ENCODE results near the gene LMX1A. TPM values are rescaled to one million over a fixed set of nuclear protein-coding genes. Genes with fewer than 3 reads are reported as not detected.

The LMX1A gene
- total and polyA plus RNA-seq, 9 of the 15 experiments (the other 6 are each of a cell fraction or from before 2014, with no cell fraction given), result not detected

DNA sequence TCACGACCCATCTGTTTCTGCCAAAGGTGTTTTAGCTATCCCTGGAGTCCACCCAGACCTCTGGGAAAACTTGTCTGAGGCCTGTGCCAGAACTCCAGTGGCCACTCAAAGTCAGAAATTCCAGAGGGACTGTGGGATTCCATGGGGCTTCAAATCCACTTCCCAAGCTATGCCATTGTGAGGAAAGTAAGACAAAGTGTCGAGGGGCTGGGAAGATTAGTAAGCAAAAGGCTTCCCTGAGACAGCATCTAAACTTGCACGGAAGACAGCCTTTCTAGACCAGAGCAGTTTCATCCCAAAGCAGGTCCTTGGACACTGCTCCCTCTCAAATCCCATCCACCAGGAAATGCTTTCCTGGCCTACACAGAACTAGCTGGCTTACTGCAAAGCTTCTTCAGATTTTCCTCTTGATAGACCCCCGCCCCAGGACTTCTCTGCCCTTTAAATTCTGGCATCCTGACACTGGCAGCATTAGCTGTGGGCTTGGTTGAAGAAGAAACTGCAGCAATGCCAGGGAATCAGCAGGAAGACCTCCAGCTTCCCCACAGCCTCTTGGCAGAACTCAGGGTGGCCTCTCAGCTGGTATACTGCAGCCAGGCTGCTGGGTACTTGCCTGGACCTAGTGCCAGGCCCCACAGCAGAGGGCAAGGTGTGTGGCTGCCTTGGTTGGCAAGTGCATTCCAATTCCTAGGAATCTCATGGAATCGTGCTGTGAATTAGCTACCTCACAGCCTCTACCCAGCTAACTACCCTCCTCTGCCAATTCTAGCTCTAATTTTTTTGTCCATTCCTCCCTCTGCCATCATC is 27.3 kb upstream of the LMX1A start:
- no peak for ATAC-seq
- no peaks in the 10 kb centered on the region for H3K36me3 ChIP-seq (ENCODE audit: control insufficient read depth, insufficient read depth, low read length)
- no peak for FAIRE-seq
- H3K9me3 ChIP-seq (replicated peaks; ENCODE audit: control insufficient read depth, insufficient read depth, low read depth, low read length), result no peaks in the 10 kb centered on the region
- ChIA-PET CTCF (ENCODE audit: low intra/inter-chr PET ratio) (no interaction called here), POLR2A (interaction anchor here (0.6 kb wide), 2 partner anchors 193 to 473 kb away, joined by 4 read pairs; no protein-coding TSS in a partner anchor)
- no peaks in the 10 kb centered on the region for H3K79me2 ChIP-seq (ENCODE audit: control insufficient read depth, insufficient read depth, low read length)
- no TSS peak for BruUV-seq (replicated peaks)
- intact Hi-C loops (cut with micrococcal nuclease), result no loop called here
- no peak overlapping the region for H3K27ac ChIP-seq (ENCODE audit: extremely low read depth, low read depth, low read length)
- WGBS (ENCODE audit: insufficient coverage, low coverage, missing lambda C conversion rate), result 2% methylated on average over 5 of the region's 5 CpGs
- no peaks in the 10 kb centered on the region for H4K20me1 ChIP-seq (replicated peaks; ENCODE audit: control insufficient read depth, insufficient read depth, low read length)
- H3K9me1 ChIP-seq (ENCODE audit: control insufficient read depth, insufficient read depth, low read length), result no peaks in the 10 kb centered on the region
- no peak for DNase-seq (ENCODE audit: extremely low read depth in 1 of 4, low spot score in 3 of 4)
- H3K27me3 ChIP-seq (ENCODE audit: control insufficient read depth in 2 of 2, insufficient read depth in 2 of 2, low read length in 2 of 2), result peaks cover 5 to 7% of the 10 kb centered on the region in 2 experiments; a peak in 3 of 5 replicates
- in situ Hi-C loops (cut with MboI), result no loop called here
- H3K4me3 ChIP-seq, result no peak overlapping the region
- H2AFZ ChIP-seq (ENCODE audit: low read depth, low read length), result no peak overlapping the region
- no peak overlapping the region for H3K4me2 ChIP-seq (ENCODE audit: insufficient read depth, low read length)
- H3K4me1 ChIP-seq (replicated peaks in 1 of 2; ENCODE audit: control insufficient read depth in 2 of 2, insufficient read depth in 2 of 2, low read length in 2 of 2), result no peaks in the 10 kb centered on the region
- H3K9ac ChIP-seq (ENCODE audit: insufficient read depth in 1 of 2, low read depth in 2 of 2, low read length in 2 of 2), result no peak overlapping the region
- TF ChIP-seq ZNF398 (CRISPR knock-in tag; IDR thresholded peaks at IDR 0.05) (no peak), SNAPC5 (CRISPR knock-in tag; IDR thresholded peaks at IDR 0.05) (no peak), ZKSCAN1 (IDR thresholded peaks at IDR 0.05; ENCODE audit: low read depth, low read length) (no peak), CHD2 (IDR thresholded peaks at IDR 0.05; ENCODE audit: low read depth, low read length) (no peak), KDM2B (CRISPR knock-in tag; IDR thresholded peaks at IDR 0.05) (no peak), ZZZ3 (IDR thresholded peaks at IDR 0.05) (no peak), CREB1 (IDR thresholded peaks at IDR 0.05) (no peak), CREB1 (CRISPR knock-in tag; IDR thresholded peaks at IDR 0.05) (no peak), POLR2B (IDR thresholded peaks at IDR 0.05; ENCODE audit: low read depth, partially characterized antibody) (no peak), RBM14 (IDR thresholded peaks at IDR 0.05; ENCODE audit: borderline replicate concordance, insufficient read depth, low read depth, low read length) (no peak), POLR2AphosphoS5 (IDR thresholded peaks at IDR 0.05; ENCODE audit: control insufficient read depth, insufficient read depth, low read depth, low read length) (no peak), ATF6 (CRISPR knock-in tag; IDR thresholded peaks at IDR 0.05) (no peak)
- TF ChIP-seq, protein P1, sequence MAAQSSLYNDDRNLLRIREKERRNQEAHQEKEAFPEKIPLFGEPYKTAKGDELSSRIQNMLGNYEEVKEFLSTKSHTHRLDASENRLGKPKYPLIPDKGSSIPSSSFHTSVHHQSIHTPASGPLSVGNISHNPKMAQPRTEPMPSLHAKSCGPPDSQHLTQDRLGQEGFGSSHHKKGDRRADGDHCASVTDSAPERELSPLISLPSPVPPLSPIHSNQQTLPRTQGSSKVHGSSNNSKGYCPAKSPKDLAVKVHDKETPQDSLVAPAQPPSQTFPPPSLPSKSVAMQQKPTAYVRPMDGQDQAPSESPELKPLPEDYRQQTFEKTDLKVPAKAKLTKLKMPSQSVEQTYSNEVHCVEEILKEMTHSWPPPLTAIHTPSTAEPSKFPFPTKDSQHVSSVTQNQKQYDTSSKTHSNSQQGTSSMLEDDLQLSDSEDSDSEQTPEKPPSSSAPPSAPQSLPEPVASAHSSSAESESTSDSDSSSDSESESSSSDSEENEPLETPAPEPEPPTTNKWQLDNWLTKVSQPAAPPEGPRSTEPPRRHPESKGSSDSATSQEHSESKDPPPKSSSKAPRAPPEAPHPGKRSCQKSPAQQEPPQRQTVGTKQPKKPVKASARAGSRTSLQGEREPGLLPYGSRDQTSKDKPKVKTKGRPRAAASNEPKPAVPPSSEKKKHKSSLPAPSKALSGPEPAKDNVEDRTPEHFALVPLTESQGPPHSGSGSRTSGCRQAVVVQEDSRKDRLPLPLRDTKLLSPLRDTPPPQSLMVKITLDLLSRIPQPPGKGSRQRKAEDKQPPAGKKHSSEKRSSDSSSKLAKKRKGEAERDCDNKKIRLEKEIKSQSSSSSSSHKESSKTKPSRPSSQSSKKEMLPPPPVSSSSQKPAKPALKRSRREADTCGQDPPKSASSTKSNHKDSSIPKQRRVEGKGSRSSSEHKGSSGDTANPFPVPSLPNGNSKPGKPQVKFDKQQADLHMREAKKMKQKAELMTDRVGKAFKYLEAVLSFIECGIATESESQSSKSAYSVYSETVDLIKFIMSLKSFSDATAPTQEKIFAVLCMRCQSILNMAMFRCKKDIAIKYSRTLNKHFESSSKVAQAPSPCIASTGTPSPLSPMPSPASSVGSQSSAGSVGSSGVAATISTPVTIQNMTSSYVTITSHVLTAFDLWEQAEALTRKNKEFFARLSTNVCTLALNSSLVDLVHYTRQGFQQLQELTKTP (IDR thresholded peaks at IDR 0.05; ENCODE audit: low read depth in 1 of 2, partially characterized antibody in 2 of 2), result no peak
